Endothelial cell of umbilical vein (primary cell): ENCODE results near the gene DNAJB1.

Experiments used
- EZH2 ChIP-seq: IDR thresholded peaks from 2 replicates; pipeline ENCODE4 v1.6.1; 2012; ENCODE audit warnings: borderline replicate concordance, low read depth, mild to moderate bottlenecking, moderate library complexity, low read length, inconsistent platforms; ENCODE audit not compliant: severe bottlenecking
- GATA2 ChIP-seq: IDR thresholded peaks from 2 replicates; pipeline ENCODE4 v1.7.0; 2011; ENCODE audit warnings: low read depth, mild to moderate bottlenecking, moderate library complexity, mixed read lengths, low read length; ENCODE audit not compliant: insufficient read length, insufficient read depth
- MYC ChIP-seq: IDR thresholded peaks from one replicate; pipeline ENCODE4 v1.6.1; 2011; ENCODE audit warnings: mild to moderate bottlenecking, low read depth, low read length
- POLR2AphosphoS5 ChIP-seq: IDR thresholded peaks from 2 replicates; pipeline ENCODE4 v1.6.1; 2012; ENCODE audit warnings: low read depth, mild to moderate bottlenecking, control low read depth, low read length, moderate library complexity; ENCODE audit not compliant: insufficient read depth
- TF ChIP-seq, protein P1 (sequence below), 2 donors: IDR thresholded peaks; 1 replicate in 1 of 2; 2 replicates in 1 of 2; pipeline ENCODE4 v1.5.1; 2011; ENCODE audit warnings: low read length in 2 of 2, mild to moderate bottlenecking in 2 of 2, moderate library complexity in 2 of 2, control low read depth in 1 of 2, inconsistent platforms in 1 of 2, low read depth in 1 of 2; ENCODE audit not compliant: insufficient read depth in 1 of 2; ENCODE audit errors: extremely low read depth in 1 of 2

GRCh38 chr19:14542711-14543328, 24.6 kb upstream of the DNAJB1 start:
- TF ChIP-seq, protein P1, sequence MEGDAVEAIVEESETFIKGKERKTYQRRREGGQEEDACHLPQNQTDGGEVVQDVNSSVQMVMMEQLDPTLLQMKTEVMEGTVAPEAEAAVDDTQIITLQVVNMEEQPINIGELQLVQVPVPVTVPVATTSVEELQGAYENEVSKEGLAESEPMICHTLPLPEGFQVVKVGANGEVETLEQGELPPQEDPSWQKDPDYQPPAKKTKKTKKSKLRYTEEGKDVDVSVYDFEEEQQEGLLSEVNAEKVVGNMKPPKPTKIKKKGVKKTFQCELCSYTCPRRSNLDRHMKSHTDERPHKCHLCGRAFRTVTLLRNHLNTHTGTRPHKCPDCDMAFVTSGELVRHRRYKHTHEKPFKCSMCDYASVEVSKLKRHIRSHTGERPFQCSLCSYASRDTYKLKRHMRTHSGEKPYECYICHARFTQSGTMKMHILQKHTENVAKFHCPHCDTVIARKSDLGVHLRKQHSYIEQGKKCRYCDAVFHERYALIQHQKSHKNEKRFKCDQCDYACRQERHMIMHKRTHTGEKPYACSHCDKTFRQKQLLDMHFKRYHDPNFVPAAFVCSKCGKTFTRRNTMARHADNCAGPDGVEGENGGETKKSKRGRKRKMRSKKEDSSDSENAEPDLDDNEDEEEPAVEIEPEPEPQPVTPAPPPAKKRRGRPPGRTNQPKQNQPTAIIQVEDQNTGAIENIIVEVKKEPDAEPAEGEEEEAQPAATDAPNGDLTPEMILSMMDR (IDR thresholded peaks at IDR 0.05; ENCODE audit: extremely low read depth in 1 of 2, insufficient read depth in 1 of 2, low read depth in 1 of 2, low read length in 2 of 2) = no peak
- no peak for TF ChIP-seq EZH2
- TF ChIP-seq POLR2AphosphoS5 = no peak
- no peak for TF ChIP-seq GATA2
- TF ChIP-seq MYC = no peak
